GM12878 (cell line): ENCODE measurements around the gene UBALD2. TPM values are rescaled to one million over a fixed set of nuclear protein-coding genes. Genes with fewer than 3 reads are reported as not detected.
A peak's percentile ranks its signal among the peaks of the same experiment; 100 is the strongest.

ENCODE experiments used
- ATAC-seq: fragments of 200-7000 bp; cut with Tn5 transposase; 3 replicates; pipeline ENCODE4 v1.9.1; 2020; ENCODE audit warnings: mild to moderate bottlenecking, moderate library complexity
- BruUV-seq: library from RNA; stranded (reverse); fragments of 400-500 nt; replicated peaks from 2 replicates; lab custom pipeline; 2021; lab: Mats Ljungman, UMichigan
- CTCF ChIA-PET: fragments of 300-600 bp; sonication (Branson Sonifier 250); formaldehyde crosslinking; extraction: SDS; loops from one replicate; lab custom pipeline; 2021; ENCODE audit warnings: inconsistent platforms; lab: Yijun Ruan, JAX
- POLR2A ChIA-PET: fragments of 350-600 bp; formaldehyde crosslinking; extraction: SDS; loops from one replicate; lab custom pipeline; 2021; ENCODE audit warnings: inconsistent platforms; lab: Charles Lee
- RAD21 ChIA-PET: fragments of 300-600 bp; sonication (Branson Sonifier 250); formaldehyde crosslinking; loops from one replicate; lab custom pipeline; 2023; ENCODE audit warnings: antibody characterized with exemption; ENCODE audit not compliant: unreplicated experiment; lab: Charles Lee
- SMC1A ChIA-PET: fragments of 300-600 bp; sonication (Branson Sonifier 250); formaldehyde crosslinking; loops from one replicate; lab custom pipeline; 2023; ENCODE audit not compliant: unreplicated experiment, uncharacterized antibody; lab: Charles Lee
- DNase-seq: peaks from one replicate; pipeline ENCODE4 v3.0.0-alpha.2; 2011; ENCODE audit warnings: low read depth, low spot score
- FAIRE-seq: peaks from 3 replicates; lab custom pipeline; 2011; peaks lifted over from hg19 to GRCh38; lab: Jason Lieb, UNC
- H2AFZ ChIP-seq: 2 replicates; pipeline ENCODE4 v1.6.0; 2011; ENCODE audit warnings: low read depth, low read length, control low read depth; ENCODE audit not compliant: control insufficient read depth
- H3K27ac ChIP-seq: 2 replicates; pipeline ENCODE4 v1.5.1; 2011; ENCODE audit warnings: control low read depth; ENCODE audit not compliant: control insufficient read depth, insufficient read depth
- H3K27me3 ChIP-seq, 2 experiments: replicated peaks in 1 of 2; 2 replicates each; pipeline versions ENCODE4 v1.6.0 to v1.6.1; 2011; ENCODE audit warnings: low read length in 1 of 2; ENCODE audit not compliant: control insufficient read depth in 2 of 2, insufficient read depth in 2 of 2
- H3K36me3 ChIP-seq, 2 experiments: 2 replicates each; pipeline ENCODE4 v1.5.1; 2011; ENCODE audit warnings: low read length in 1 of 2; ENCODE audit not compliant: control insufficient read depth in 2 of 2, insufficient read depth in 2 of 2
- H3K4me1 ChIP-seq: 2 replicates; pipeline ENCODE4 v1.6.1; 2011; ENCODE audit warnings: mild to moderate bottlenecking, low read length, moderate library complexity, mixed read lengths; ENCODE audit not compliant: control insufficient read depth, insufficient read depth
- H3K4me2 ChIP-seq: 2 replicates; pipeline ENCODE4 v1.6.0; 2011; ENCODE audit warnings: control low read depth; ENCODE audit not compliant: control insufficient read depth, insufficient read depth
- H3K4me3 ChIP-seq: fragments of 200-600 bp; sonication (generic); 2 replicates; pipeline ENCODE4 v1.5.1; 2016
- H3K79me2 ChIP-seq: 2 replicates; pipeline ENCODE4 v1.6.0; 2011; ENCODE audit warnings: low read length; ENCODE audit not compliant: control insufficient read depth, insufficient read depth
- H3K9ac ChIP-seq: 2 replicates; pipeline ENCODE4 v1.8.0; 2011; ENCODE audit warnings: low read length, control low read depth, mixed read lengths; ENCODE audit not compliant: control insufficient read depth, insufficient read depth
- H3K9me3 ChIP-seq: replicated peaks from 3 replicates; pipeline ENCODE4 v1.5.1; 2011; ENCODE audit warnings: mild to moderate bottlenecking, low read length; ENCODE audit not compliant: control insufficient read depth, insufficient read depth
- H4K20me1 ChIP-seq: 2 replicates; pipeline ENCODE4 v1.6.0; 2011; ENCODE audit not compliant: control insufficient read depth, insufficient read depth
- ATF3 ChIP-seq: IDR thresholded peaks from 2 replicates; pipeline ENCODE4 v1.6.1; 2011; ENCODE audit warnings: low read depth, mild to moderate bottlenecking, low read length, moderate library complexity, borderline replicate concordance; ENCODE audit errors: extremely low read depth
- BRCA1 ChIP-seq: IDR thresholded peaks from 2 replicates; pipeline ENCODE4 v1.6.1; 2011; ENCODE audit warnings: low read depth, low read length, improper control_type of control experiment
- CBX5 ChIP-seq: sonication (generic); IDR thresholded peaks from 2 replicates; pipeline ENCODE4 v1.6.1; 2016; ENCODE audit warnings: low read depth, moderate library complexity, mild to moderate bottlenecking, inconsistent platforms
- FOS ChIP-seq: IDR thresholded peaks from 3 replicates; pipeline ENCODE4 v1.6.1; 2011; ENCODE audit warnings: borderline replicate concordance; ENCODE audit not compliant: insufficient read length; ENCODE audit errors: extremely low read depth
- KLF5 ChIP-seq: fragments of 450-650 bp; IDR thresholded peaks from 2 replicates; pipeline ENCODE4 v1.6.1; 2014; ENCODE audit warnings: mild to moderate bottlenecking; ENCODE audit not compliant: partially characterized antibody
- SKIL ChIP-seq: fragments of 450-650 bp; IDR thresholded peaks from 2 replicates; pipeline ENCODE4 v1.6.1; 2017; ENCODE audit warnings: mild to moderate bottlenecking, low read depth, inconsistent platforms; ENCODE audit not compliant: poor library complexity, severe bottlenecking
- SMAD1 ChIP-seq: fragments of 450-650 bp; IDR thresholded peaks from 2 replicates; pipeline ENCODE4 v1.6.1; 2018; ENCODE audit warnings: mild to moderate bottlenecking, low read depth; ENCODE audit not compliant: partially characterized antibody
- SMAD5 ChIP-seq: IDR thresholded peaks from 2 replicates; pipeline ENCODE4 v1.6.1; 2016; ENCODE audit warnings: antibody characterized with exemption, low read depth
- TCF7 ChIP-seq: IDR thresholded peaks from 2 replicates; pipeline ENCODE4 v1.6.1; 2014; ENCODE audit warnings: antibody characterized with exemption, borderline replicate concordance
- ZBTB4 ChIP-seq: fragments of 450-650 bp; formaldehyde crosslinking; IDR thresholded peaks from 2 replicates; pipeline ENCODE4 v1.4.0; 2022; ENCODE audit warnings: mild to moderate bottlenecking, moderate library complexity
- WGBS: methylation state at CpG from one replicate; pipeline ENCODE4 v1.1.6; 2016; ENCODE audit warnings: low lambda C conversion rate; ENCODE audit not compliant: insufficient replicate concordance, insufficient coverage; ENCODE audit errors: missing lambda C conversion rate; 5-methylcytosine and 5-hydroxymethylcytosine counted together
- in situ Hi-C: fragments of 300-500 bp; cut with MboI; formaldehyde crosslinking; loops from 9 replicates; pipeline ENCODE4 v1.14.3; 2018; ENCODE audit warnings: mixed read lengths
- intact Hi-C: fragments of 100-400 bp; cut with micrococcal nuclease; formaldehyde crosslinking; loops from one replicate; pipeline ENCODE4 v1.14.2; 2022; ENCODE audit not compliant: unreplicated experiment
- polyA plus RNA-seq, 11 experiments: library from polyadenylated mRNA; depleted of rRNA in 4 of 11; unstranded in 6 of 11; stranded (reverse) in 5 of 11; fragments of >200 nt; fragmentation: Nextera tagmentation in 4 of 11; fragmentation: Illumina TruSeq in 1 of 11; extraction: Ambion mirVana in 4 of 11; extraction: Trizol in 1 of 11; gene quantifications; 1 replicate in 1 of 11; 2 replicates in 10 of 11; pipeline versions ENCODE4 v1.2.1 to v1.2.3, GENCODE V29; 2011 to 2016; ENCODE audit warnings: inconsistent platforms in 2 of 11, missing spikeins in 2 of 11, low read depth in 1 of 11
- total RNA-seq, 4 experiments: library from RNA; depleted of rRNA in 3 of 4; stranded (reverse); fragments of >200 nt in 3 of 4; fragmentation: Illumina TruSeq in 1 of 4; extraction: Trizol in 1 of 4; gene quantifications; 2 replicates each; pipeline versions ENCODE4 v1.2.1 to v1.2.3, GENCODE V29; 2013 to 2021
- TF ChIP-seq, protein P1 (sequence below): fragments of 450-650 bp; IDR thresholded peaks from 2 replicates; pipeline ENCODE4 v1.6.1; 2017; ENCODE audit warnings: antibody characterized with exemption, mild to moderate bottlenecking, moderate library complexity

Gene UBALD2
- total and polyA plus RNA-seq, 10 of the 15 experiments (the other 5 are each of a cell fraction or from before 2014, with no cell fraction given): 2.8 to 165 (median 20.6) TPM

DNA sequence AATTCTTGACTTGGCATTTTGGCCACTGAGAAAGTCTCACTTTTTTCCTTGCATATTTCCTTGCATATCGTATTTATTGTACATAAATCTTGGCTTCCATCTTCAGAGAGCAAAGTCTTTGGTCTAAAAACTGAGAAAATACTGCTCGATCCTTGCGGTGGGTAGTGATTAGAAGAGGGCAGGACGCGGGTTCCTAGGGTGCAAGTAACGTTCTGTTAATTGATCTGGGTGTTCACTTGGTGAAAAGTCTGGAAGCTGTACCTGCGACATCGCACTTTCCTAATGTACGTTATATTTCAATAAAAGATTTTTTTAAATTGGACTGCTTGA lies 758 bp upstream of the UBALD2 start:
- peak overlapping the region; percentile 64 for H3K4me3 ChIP-seq
- peak; percentile 0; the same call in 2 of the 3 replicates for ATAC-seq
- no peak for TF ChIP-seq KLF5
- peak; percentile 33 for TF ChIP-seq SMAD1
- 0 out of 2 replicates have a peak, but pooled peaks have one; percentile 0 for TF ChIP-seq ATF3
- TF ChIP-seq, protein P1, sequence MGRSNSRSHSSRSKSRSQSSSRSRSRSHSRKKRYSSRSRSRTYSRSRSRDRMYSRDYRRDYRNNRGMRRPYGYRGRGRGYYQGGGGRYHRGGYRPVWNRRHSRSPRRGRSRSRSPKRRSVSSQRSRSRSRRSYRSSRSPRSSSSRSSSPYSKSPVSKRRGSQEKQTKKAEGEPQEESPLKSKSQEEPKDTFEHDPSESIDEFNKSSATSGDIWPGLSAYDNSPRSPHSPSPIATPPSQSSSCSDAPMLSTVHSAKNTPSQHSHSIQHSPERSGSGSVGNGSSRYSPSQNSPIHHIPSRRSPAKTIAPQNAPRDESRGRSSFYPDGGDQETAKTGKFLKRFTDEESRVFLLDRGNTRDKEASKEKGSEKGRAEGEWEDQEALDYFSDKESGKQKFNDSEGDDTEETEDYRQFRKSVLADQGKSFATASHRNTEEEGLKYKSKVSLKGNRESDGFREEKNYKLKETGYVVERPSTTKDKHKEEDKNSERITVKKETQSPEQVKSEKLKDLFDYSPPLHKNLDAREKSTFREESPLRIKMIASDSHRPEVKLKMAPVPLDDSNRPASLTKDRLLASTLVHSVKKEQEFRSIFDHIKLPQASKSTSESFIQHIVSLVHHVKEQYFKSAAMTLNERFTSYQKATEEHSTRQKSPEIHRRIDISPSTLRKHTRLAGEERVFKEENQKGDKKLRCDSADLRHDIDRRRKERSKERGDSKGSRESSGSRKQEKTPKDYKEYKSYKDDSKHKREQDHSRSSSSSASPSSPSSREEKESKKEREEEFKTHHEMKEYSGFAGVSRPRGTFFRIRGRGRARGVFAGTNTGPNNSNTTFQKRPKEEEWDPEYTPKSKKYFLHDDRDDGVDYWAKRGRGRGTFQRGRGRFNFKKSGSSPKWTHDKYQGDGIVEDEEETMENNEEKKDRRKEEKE: no peak
- no peak for TF ChIP-seq ZBTB4
- no peak for TF ChIP-seq FOS
- no peak for TF ChIP-seq SMAD5
- no peak for TF ChIP-seq CBX5
- no peak for TF ChIP-seq SKIL
- TF ChIP-seq TCF7: no peak
- no peak for TF ChIP-seq BRCA1

More for the DNA sequence above, 758 bp upstream of the UBALD2 start:
- no TSS peak for BruUV-seq
- DNase-seq (no peak), FAIRE-seq (no peak)
- Histone ChIP-seq H3K27me3 (no peaks in the 10 kb centered on the region), H3K36me3 (no peaks in the 10 kb centered on the region), H3K27ac (peak overlapping the region; percentile 87), H3K4me1 (peaks cover 50% of the 10 kb centered on the region), H3K4me2 (peak overlapping the region; percentile 44), H3K9ac (peak overlapping the region; percentile 66), H4K20me1 (no peaks in the 10 kb centered on the region), H3K79me2 (peaks cover 42% of the 10 kb centered on the region), H2AFZ (no peak overlapping the region), H3K9me3 (no peaks in the 10 kb centered on the region)
- WGBS: 0% methylated on average over 9 of the region's 9 CpGs
- SMC1A ChIA-PET: interaction anchor here (0.5 to 8.3 kb wide), 13 partner anchors 8 to 368 kb away, joined by 3 to 226 read pairs (median 5); no protein-coding TSS in a partner anchor
- in situ Hi-C loops: loop anchor here (5.0 to 25.0 kb wide), 4 partner anchors 77 to 1898 kb away; partner anchors contain the start of genes SYNGR2 and UNK
- RAD21 ChIA-PET: interaction anchor here (0.6 to 18.5 kb wide), 13 partner anchors 9 to 473 kb away, joined by 3 to 419 read pairs (median 14); partner anchors contain the start of gene SRSF2
- intact Hi-C loops: loop anchor here (2.0 to 10.0 kb wide), 3 partner anchors 18 to 480 kb away; partner anchors contain the start of gene UNK
- POLR2A ChIA-PET: interaction anchor here (0.6 to 17.9 kb wide), 13 partner anchors 8 to 480 kb away, joined by 3 to 427 read pairs (median 5); partner anchors contain the start of genes RNF157, UNK and WBP2
- CTCF ChIA-PET: interaction anchor here (0.9 to 7.9 kb wide), 9 partner anchors 9 to 85 kb away, joined by 3 to 82 read pairs (median 16); no protein-coding TSS in a partner anchor
